H1 (cell line): ENCODE data around the gene RGS13. TPM values are rescaled to one million over a fixed set of nuclear protein-coding genes. Genes with fewer than 3 reads are reported as not detected.

Experiments
- CTCF ChIA-PET: fragments of 300-600 bp; sonication (Branson Sonifier 250); formaldehyde crosslinking; loops from one replicate; lab custom pipeline; 2021; ENCODE audit not compliant: partially characterized antibody; lab: Charles Lee
- POLR2A ChIA-PET: fragments of 300-600 bp; sonication (Branson Sonifier 250); formaldehyde crosslinking; loops from one replicate; lab custom pipeline; 2021; ENCODE audit warnings: inconsistent platforms; ENCODE audit not compliant: partially characterized antibody; lab: Charles Lee
- DNase-seq, 2 experiments: peaks; one replicate each; pipeline versions ENCODE4 v3.0.0 to v3.0.0-alpha.2; 2010 to 2022; ENCODE audit warnings: low spot score in 2 of 2, low read depth in 1 of 2, mixed read lengths in 1 of 2
- FAIRE-seq: peaks from 2 replicates; lab custom pipeline; 2011; peaks lifted over from hg19 to GRCh38; lab: Jason Lieb, UNC
- H2AFZ ChIP-seq: 2 replicates; pipeline ENCODE4 v1.8.1; 2012; ENCODE audit warnings: low read length, inconsistent platforms
- H2AK5ac ChIP-seq: 2 replicates; pipeline ENCODE4 v1.6.1; 2013; ENCODE audit warnings: low read depth, low read length
- H2BK120ac ChIP-seq: replicated peaks from 2 replicates; pipeline ENCODE3; 2013; ENCODE audit warnings: low read depth, low read length, inconsistent platforms
- H2BK12ac ChIP-seq: 2 replicates; pipeline ENCODE4 v1.6.1; 2013; ENCODE audit warnings: low read depth, low read length
- H2BK15ac ChIP-seq: 2 replicates; pipeline ENCODE4 v1.6.1; 2013; ENCODE audit warnings: low read length
- H2BK20ac ChIP-seq: 2 replicates; pipeline ENCODE4 v1.6.1; 2013; ENCODE audit warnings: low read length
- H2BK5ac ChIP-seq: 2 replicates; pipeline ENCODE4 v1.6.1; 2013; ENCODE audit warnings: low read depth, low read length
- H3K14ac ChIP-seq: 2 replicates; pipeline ENCODE4 v1.6.1; 2013; ENCODE audit warnings: inconsistent platforms; ENCODE audit not compliant: insufficient read length
- H3K18ac ChIP-seq: 2 replicates; pipeline ENCODE4 v1.6.1; 2013; ENCODE audit warnings: low read length; ENCODE audit errors: extremely low read depth
- H3K23ac ChIP-seq: 2 replicates; pipeline ENCODE4 v1.6.1; 2013; ENCODE audit warnings: inconsistent platforms; ENCODE audit not compliant: insufficient read length
- H3K23me2 ChIP-seq: 2 replicates; pipeline ENCODE4 v1.6.1; 2013; ENCODE audit warnings: low read depth, low read length
- H3K27ac ChIP-seq: 2 replicates; pipeline ENCODE4 v1.6.1; 2011; ENCODE audit warnings: low read depth, low read length, inconsistent platforms
- H3K27me3 ChIP-seq, 4 experiments: replicated peaks in 1 of 4; 1 replicate in 1 of 4; 2 replicates in 3 of 4; pipeline versions ENCODE4 v1.6.1 to v1.8.1; 2011 to 2013; ENCODE audit warnings: low read length in 3 of 4, mild to moderate bottlenecking in 3 of 4, inconsistent platforms in 2 of 4, mixed read lengths in 2 of 4, moderate library complexity in 1 of 4; ENCODE audit not compliant: control insufficient read depth in 3 of 4, insufficient read depth in 3 of 4; ENCODE audit errors: extremely low read depth in 1 of 4
- H3K36me3 ChIP-seq, 4 experiments: 2 replicates each; pipeline versions ENCODE4 v1.6.1 to v1.8.1; 2011 to 2013; ENCODE audit warnings: mild to moderate bottlenecking in 4 of 4, low read length in 3 of 4, moderate library complexity in 2 of 4, control low read depth in 1 of 4, inconsistent platforms in 1 of 4; ENCODE audit not compliant: insufficient read depth in 4 of 4, control insufficient read depth in 2 of 4
- H3K4ac ChIP-seq: replicated peaks from 2 replicates; pipeline ENCODE3; 2013; ENCODE audit warnings: low read length, low read depth, mixed read lengths, inconsistent platforms; ENCODE audit not compliant: insufficient read length
- H3K4me1 ChIP-seq, 4 experiments: replicated peaks in 1 of 4; 1 replicate in 1 of 4; 2 replicates in 3 of 4; pipeline versions ENCODE4 v1.6.1 to v1.8.1; 2011 to 2013; ENCODE audit warnings: low read length in 3 of 4, inconsistent platforms in 2 of 4, mixed read lengths in 1 of 4; ENCODE audit not compliant: insufficient read depth in 4 of 4, control insufficient read depth in 3 of 4
- H3K4me2 ChIP-seq, 2 experiments: 2 replicates each; pipeline versions ENCODE4 v1.6.1 to v1.8.1; 2011 to 2013; ENCODE audit warnings: low read depth in 2 of 2, low read length in 2 of 2, control low read depth in 1 of 2, inconsistent platforms in 1 of 2, mild to moderate bottlenecking in 1 of 2; ENCODE audit not compliant: insufficient read depth in 1 of 2
- H3K4me3 ChIP-seq, 4 experiments: fragments of 200-600, 300-600 bp in 1 of 4; sonication (generic), shearing (Covaris generic), sonication (Bioruptor Twin) in 1 of 4; 2 replicates each; pipeline versions ENCODE4 v1.5.1 to v1.8.1; 2011 to 2016; ENCODE audit warnings: low read length in 4 of 4, low read depth in 3 of 4, control low read depth in 2 of 4, inconsistent platforms in 2 of 4, mild to moderate bottlenecking in 2 of 4, mixed read lengths in 1 of 4, moderate library complexity in 1 of 4; ENCODE audit not compliant: insufficient read depth in 2 of 4; ENCODE audit errors: extremely low read depth in 1 of 4
- H3K56ac ChIP-seq: replicated peaks from 2 replicates; pipeline ENCODE3; 2013; ENCODE audit warnings: low read depth, mild to moderate bottlenecking, mixed read lengths, low read length, inconsistent platforms; ENCODE audit not compliant: insufficient read length
- H3K79me1 ChIP-seq: 2 replicates; pipeline ENCODE4 v1.6.1; 2013; ENCODE audit warnings: low read depth, low read length, control low read depth
- H3K79me2 ChIP-seq, 2 experiments: 2 replicates each; pipeline versions ENCODE4 v1.6.1 to v1.8.1; 2012 to 2013; ENCODE audit warnings: low read length in 2 of 2, mild to moderate bottlenecking in 2 of 2, inconsistent platforms in 1 of 2; ENCODE audit not compliant: insufficient read depth in 2 of 2, control insufficient read depth in 1 of 2
- H3K9ac ChIP-seq, 4 experiments: replicated peaks in 1 of 4; 1 replicate in 1 of 4; 2 replicates in 3 of 4; pipeline versions ENCODE4 v1.6.1 to v1.8.1; 2011 to 2013; ENCODE audit warnings: low read depth in 3 of 4, low read length in 3 of 4, control low read depth in 2 of 4, mild to moderate bottlenecking in 2 of 4, moderate library complexity in 2 of 4, inconsistent platforms in 1 of 4; ENCODE audit errors: extremely low read depth in 1 of 4
- H3K9me3 ChIP-seq, 2 experiments: 2 replicates each; pipeline versions ENCODE4 v1.6.1 to v1.8.1; 2012 to 2013; ENCODE audit warnings: mild to moderate bottlenecking in 2 of 2, moderate library complexity in 2 of 2, control low read depth in 1 of 2, inconsistent platforms in 1 of 2, low read depth in 1 of 2, low read length in 1 of 2, mixed read lengths in 1 of 2; ENCODE audit not compliant: insufficient read depth in 2 of 2
- H4K20me1 ChIP-seq, 2 experiments: replicated peaks in 1 of 2; 2 replicates each; pipeline versions ENCODE3 to v1.8.1; 2011 to 2013; ENCODE audit warnings: inconsistent platforms in 2 of 2, low read length in 2 of 2, mild to moderate bottlenecking in 1 of 2; ENCODE audit not compliant: insufficient read depth in 2 of 2, control insufficient read depth in 1 of 2
- H4K5ac ChIP-seq: 2 replicates; pipeline ENCODE4 v1.6.1; 2013; ENCODE audit warnings: low read length, low read depth, mixed read lengths, inconsistent platforms; ENCODE audit not compliant: insufficient read length
- H4K8ac ChIP-seq: 2 replicates; pipeline ENCODE4 v1.8.0; 2013; ENCODE audit warnings: mild to moderate bottlenecking, moderate library complexity, low read length, inconsistent platforms; ENCODE audit not compliant: insufficient read depth; ENCODE audit errors: extremely low read depth
- H4K91ac ChIP-seq: replicated peaks from 2 replicates; pipeline ENCODE3; 2013; ENCODE audit warnings: low read length, mixed read lengths, inconsistent platforms; ENCODE audit not compliant: insufficient read length
- BCL11A ChIP-seq, 2 experiments: IDR thresholded peaks; one replicate each; pipeline ENCODE4 v1.6.1; 2011; ENCODE audit warnings: low read depth in 2 of 2, low read length in 2 of 2, mild to moderate bottlenecking in 2 of 2
- CBX8 ChIP-seq: fragments of 300-800, 300-1000 bp; sonication (generic); IDR thresholded peaks from 2 replicates; pipeline ENCODE4 v1.7.1; 2016; ENCODE audit warnings: low read depth, low read length, borderline replicate concordance
- CTBP2 ChIP-seq: IDR thresholded peaks from 2 replicates; pipeline ENCODE4 v1.7.0; 2011; ENCODE audit warnings: borderline replicate concordance, mild to moderate bottlenecking, moderate library complexity, mixed read lengths, low read length; ENCODE audit not compliant: insufficient read depth, insufficient read length
- EZH2 ChIP-seq: fragments of 200-600 bp; sonication (generic); IDR thresholded peaks from 2 replicates; pipeline ENCODE4 v1.7.1; 2012; ENCODE audit warnings: low read depth, mild to moderate bottlenecking, moderate library complexity, low read length, inconsistent platforms; ENCODE audit not compliant: severe bottlenecking
- GABPA ChIP-seq: IDR thresholded peaks from 2 replicates; pipeline ENCODE4 v1.6.1; 2011; ENCODE audit warnings: mild to moderate bottlenecking, low read length, moderate library complexity, borderline replicate concordance; ENCODE audit not compliant: insufficient read depth
- HDAC6 ChIP-seq: IDR thresholded peaks from one replicate; pipeline ENCODE4 v1.7.1; 2012; ENCODE audit warnings: low read depth, mild to moderate bottlenecking, inconsistent platforms, low read length, moderate library complexity
- MAFK ChIP-seq: IDR thresholded peaks from 2 replicates; pipeline ENCODE4 v1.6.1; 2012; ENCODE audit warnings: low read depth, mild to moderate bottlenecking, improper control_type of control experiment, low read length
- NRF1 ChIP-seq: IDR thresholded peaks from 2 replicates; pipeline ENCODE4 v1.6.1; 2011; ENCODE audit warnings: mild to moderate bottlenecking, low read depth, low read length, improper control_type of control experiment
- PHF8 ChIP-seq: fragments of 200-600 bp; sonication (generic); conservative IDR thresholded peaks from 2 replicates; pipeline ENCODE4 v1.7.1; 2012; ENCODE audit warnings: low read depth, mild to moderate bottlenecking, inconsistent platforms, low read length, moderate library complexity
- RFX5 ChIP-seq: IDR thresholded peaks from 2 replicates; pipeline ENCODE4 v1.6.1; 2011; ENCODE audit warnings: low read depth, low read length, improper control_type of control experiment, borderline replicate concordance
- SIX5 ChIP-seq: IDR thresholded peaks from 2 replicates; pipeline ENCODE4 v1.6.1; 2011; ENCODE audit warnings: mild to moderate bottlenecking, low read depth, low read length
- SP2 ChIP-seq: IDR thresholded peaks from 2 replicates; pipeline ENCODE4 v1.6.1; 2012; ENCODE audit warnings: mild to moderate bottlenecking, low read length, inconsistent platforms
- WGBS, 2 experiments: shearing (Covaris generic) in 1 of 2; methylation state at CpG; one replicate each; pipeline versions ENCODE4 v1.1.6 to v1.1.7; 2013 to 2015; ENCODE audit warnings: low lambda C conversion rate in 2 of 2, mixed read lengths in 2 of 2, inconsistent platforms in 1 of 2, low coverage in 1 of 2, missing lambda C conversion rate in 1 of 2; ENCODE audit not compliant: insufficient replicate concordance in 2 of 2, insufficient coverage in 1 of 2, insufficient read length in 1 of 2; ENCODE audit errors: extremely low coverage in 1 of 2, missing lambda C conversion rate in 1 of 2; 5-methylcytosine and 5-hydroxymethylcytosine counted together
- polyA plus RNA-seq, 7 experiments: library from polyadenylated mRNA; depleted of rRNA in 3 of 7; stranded (reverse) in 5 of 7; unstranded in 2 of 7; fragments of >200 nt in 5 of 7; fragments of 200-250 nt in 2 of 7; gene quantifications; 1 replicate in 5 of 7; 2 replicates in 1 of 7; 4 replicates in 1 of 7; pipeline versions ENCODE4 v1.2.1 to v1.2.3, GENCODE V29; 2011 to 2013; ENCODE audit warnings: missing spikeins in 2 of 7, mixed read lengths in 2 of 7
- total RNA-seq: library from RNA; stranded (reverse); fragmentation: NEBNext Ultra II Directional; extraction: Animal tissue kit (Norgen Biotek cat#: 25700); gene quantifications from 2 replicates; pipeline ENCODE4 v1.2.1, GENCODE V29; 2021
- TF ChIP-seq, protein P1 (sequence below): IDR thresholded peaks from 2 replicates; pipeline ENCODE4 v1.6.1; 2011; ENCODE audit warnings: low read depth, mild to moderate bottlenecking, low read length; ENCODE audit not compliant: insufficient read depth

Gene RGS13
- total and polyA plus RNA-seq, 2 of the 8 experiments (the other 6 are each of a cell fraction or from before 2014, with no cell fraction given), result not detected

DNA sequence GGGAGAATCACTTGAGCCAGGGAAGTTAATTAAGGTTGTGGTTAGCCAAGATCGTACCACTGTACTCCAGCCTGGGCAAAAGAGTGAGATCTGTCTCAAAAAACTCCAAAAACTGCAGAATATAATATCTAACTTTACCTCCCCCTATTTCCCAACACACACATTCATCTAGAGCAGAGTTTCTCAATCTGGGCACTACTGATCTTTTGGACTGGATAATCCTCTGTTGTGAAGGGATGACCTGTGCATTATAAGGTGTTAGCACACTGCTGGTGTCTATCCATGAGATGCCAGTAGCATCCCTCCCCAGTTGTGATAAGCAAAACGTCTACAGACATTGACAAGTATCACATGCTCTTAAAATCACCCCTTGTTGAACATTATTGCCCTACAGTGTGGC, 61.8 kb downstream of the RGS13 start:
- DNase-seq, result no peak
- Histone ChIP-seq H3K4me2 (no peak overlapping the region), H3K27me3 (no peaks in the 10 kb centered on the region), H3K79me2 (no peaks in the 10 kb centered on the region), H4K8ac (no peak overlapping the region), H2BK120ac (no peak overlapping the region), H3K79me1 (no peaks in the 10 kb centered on the region), H4K20me1 (no peaks in the 10 kb centered on the region), H3K9ac (no peak overlapping the region)
- ChIA-PET CTCF (interaction anchor here (0.6 kb wide), 1 partner anchor 11 kb away, joined by 3 read pairs; no protein-coding TSS in a partner anchor), POLR2A (no interaction called here)
- WGBS, 2 experiments, result 92% methylated on average over 2 of the region's 2 CpGs; no CpG with 5 or more reads in 1 of the 2 experiments
- TF ChIP-seq NRF1 (no peak), SP2 (no peak), RFX5 (no peak), BCL11A (IDR thresholded peaks at IDR 0.05; ENCODE audit: low read depth in 2 of 2, low read length in 2 of 2) (no peak), SIX5 (no peak), PHF8 (no peak), CTBP2 (no peak), CBX8 (no peak), HDAC6 (no peak), MAFK (no peak), GABPA (no peak), EZH2 (no peak)
- TF ChIP-seq, protein P1, sequence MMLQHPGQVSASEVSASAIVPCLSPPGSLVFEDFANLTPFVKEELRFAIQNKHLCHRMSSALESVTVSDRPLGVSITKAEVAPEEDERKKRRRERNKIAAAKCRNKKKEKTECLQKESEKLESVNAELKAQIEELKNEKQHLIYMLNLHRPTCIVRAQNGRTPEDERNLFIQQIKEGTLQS, result no peak
- TF ChIP-seq, all 59 proteins: peak for 0
- H3K23me2 ChIP-seq, result no peaks in the 10 kb centered on the region
- no peak overlapping the region for H4K5ac ChIP-seq
- H3K56ac ChIP-seq, result no peak overlapping the region
- no peak overlapping the region for H2BK12ac ChIP-seq
- H2BK15ac ChIP-seq, result no peak overlapping the region
- no peak overlapping the region for H4K91ac ChIP-seq
- H3K9me3 ChIP-seq, result no peaks in the 10 kb centered on the region
- no peak overlapping the region for H3K27ac ChIP-seq
- H3K4ac ChIP-seq, result no peak overlapping the region
- no peaks in the 10 kb centered on the region; a peak in 1 of 8 replicates for H3K36me3 ChIP-seq
- no peak for FAIRE-seq
- H3K18ac ChIP-seq, result no peak overlapping the region
- H3K4me3 ChIP-seq, result no peak overlapping the region
- no peak overlapping the region for H3K23ac ChIP-seq
- H2AK5ac ChIP-seq, result no peak overlapping the region
- no peak overlapping the region for H2BK5ac ChIP-seq
- H3K4me1 ChIP-seq, result no peaks in the 10 kb centered on the region
- no peak overlapping the region for H2AFZ ChIP-seq
- no peak overlapping the region for H3K14ac ChIP-seq
- 0 out of 2 replicates have a peak overlapping the region, but pooled peaks have one; percentile 10 for H2BK20ac ChIP-seq
